Activated CD4-positive, alpha-beta T cell treated with anti-CD3 and anti-CD28 coated beads, Interleukin-2, Interleukin-6, amounts not matched to agents 100 ng/mL and 50 ng/mL, durations not matched to agents 16 hours and 8 hours (primary cell): ENCODE data around the gene EEFSEC.

Experiments
- DNase-seq: peaks from one replicate; pipeline ENCODE4 v3.0.0-alpha.2; 2020

EEFSEC gene

GRCh38 chr3:128457937-128458336 lies 304.7 kb downstream of the EEFSEC start:
- no peak for DNase-seq
